HG03558 (cell line): Measurements from ENCODE around the gene POLD1.
"Not testable (repeated sequence)": the region's sequence is repeated elsewhere in the genome, so short reads cannot be mapped to it uniquely, and the experiment has no call there.

Source experiments
- ATAC-seq: cut with Tn5 transposase; IDR thresholded peaks from one replicate; pipeline ENCODE4 v1.9.1; 2021; ENCODE audit warnings: moderate number of reproducible peaks; ENCODE audit not compliant: unreplicated experiment; ENCODE audit errors: extremely low read depth

The POLD1 gene

DNA sequence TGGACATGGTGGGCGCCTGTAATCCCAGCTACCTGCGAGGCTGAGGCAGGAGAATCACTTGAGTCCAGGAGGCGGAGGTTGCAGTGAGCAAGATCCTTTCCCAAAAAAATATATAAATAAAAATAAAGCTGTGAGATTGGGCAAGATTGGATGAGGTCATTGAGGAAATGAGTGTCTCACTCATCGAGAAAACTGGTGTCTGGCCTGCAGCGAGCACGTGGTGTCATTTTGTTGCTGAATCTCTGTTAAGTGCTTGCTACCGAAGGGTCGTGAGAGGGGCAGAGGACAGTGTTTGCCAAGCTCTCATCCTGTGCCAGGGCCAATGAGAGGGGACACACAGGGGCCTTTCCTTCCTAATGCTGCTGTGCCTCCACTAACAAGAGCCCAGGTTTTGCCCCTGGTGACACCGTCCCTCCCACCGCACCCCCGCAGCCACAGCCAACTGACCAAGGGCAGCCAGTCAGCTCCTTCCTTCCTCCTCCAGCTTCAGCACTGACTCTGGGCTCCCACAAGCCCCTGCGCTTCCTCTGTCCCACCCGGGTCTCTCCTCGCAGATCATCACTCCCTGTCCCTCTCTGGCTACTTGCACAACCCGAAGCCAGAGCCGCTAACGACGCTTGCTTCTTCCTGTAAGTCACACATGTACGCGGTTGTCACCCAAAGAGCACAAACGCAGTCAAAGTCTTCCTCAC is 3.2 kb downstream of the POLD1 start:
- no peak for ATAC-seq

DNA sequence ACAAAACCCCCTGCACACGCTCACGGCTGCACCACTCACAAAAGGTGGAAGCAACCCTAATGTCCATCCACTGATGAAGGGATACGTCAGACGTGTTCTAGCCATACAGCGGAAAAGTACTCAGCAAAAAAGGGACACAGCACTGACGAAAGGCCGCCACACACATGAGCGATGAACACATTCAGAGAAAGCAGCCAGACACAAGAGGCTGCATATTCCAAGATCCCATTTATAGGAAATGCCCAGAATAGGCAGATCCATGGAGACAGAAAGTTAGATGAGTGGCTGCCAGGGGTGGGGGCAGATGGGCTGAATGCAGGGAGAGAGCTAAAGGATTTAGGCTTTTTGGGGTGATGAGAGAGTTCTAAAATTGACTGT is 3.7 kb downstream of the POLD1 start:
- ATAC-seq = no peak

DNA sequence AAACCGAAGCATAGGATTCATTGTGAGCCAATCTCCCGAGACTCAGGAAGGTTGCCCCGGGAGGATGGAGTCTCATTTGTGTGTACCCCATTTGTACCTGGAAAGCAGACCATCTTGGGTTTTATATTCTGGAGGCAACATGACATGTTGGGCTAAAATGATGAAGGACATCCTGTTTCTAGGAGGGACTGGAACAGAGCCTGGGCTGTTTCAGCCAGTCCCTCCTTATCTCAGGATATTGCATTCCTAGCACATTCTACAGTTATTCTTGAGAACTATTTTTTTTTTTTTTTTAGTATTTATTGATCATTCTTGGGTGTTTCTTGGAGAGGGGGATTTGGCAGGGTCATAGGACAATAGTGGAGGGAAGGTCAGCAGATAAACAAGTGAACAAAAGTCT is 6.1 kb downstream of the POLD1 start:
- ATAC-seq = not testable (repeated sequence)

DNA sequence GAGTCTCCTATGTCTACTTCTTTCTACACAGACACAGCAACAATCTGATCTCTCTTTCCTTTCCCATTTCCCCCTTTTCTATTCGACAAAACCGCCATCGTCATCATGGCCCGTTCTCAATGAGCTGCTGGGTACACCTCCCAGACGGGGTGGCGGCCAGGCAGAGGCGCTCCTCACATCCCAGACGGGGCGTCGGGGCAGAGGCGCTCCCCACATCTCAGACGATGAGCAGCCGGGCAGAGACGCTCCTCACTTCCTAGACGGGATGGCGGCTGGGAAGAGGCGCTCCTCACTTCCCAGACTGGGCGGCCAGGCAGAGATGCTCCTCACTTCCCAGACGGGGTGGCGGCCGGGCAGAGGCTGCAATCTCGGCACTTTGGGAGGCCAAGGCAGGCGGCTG is 6.8 kb downstream of the POLD1 start:
- ATAC-seq = not testable (repeated sequence)

DNA sequence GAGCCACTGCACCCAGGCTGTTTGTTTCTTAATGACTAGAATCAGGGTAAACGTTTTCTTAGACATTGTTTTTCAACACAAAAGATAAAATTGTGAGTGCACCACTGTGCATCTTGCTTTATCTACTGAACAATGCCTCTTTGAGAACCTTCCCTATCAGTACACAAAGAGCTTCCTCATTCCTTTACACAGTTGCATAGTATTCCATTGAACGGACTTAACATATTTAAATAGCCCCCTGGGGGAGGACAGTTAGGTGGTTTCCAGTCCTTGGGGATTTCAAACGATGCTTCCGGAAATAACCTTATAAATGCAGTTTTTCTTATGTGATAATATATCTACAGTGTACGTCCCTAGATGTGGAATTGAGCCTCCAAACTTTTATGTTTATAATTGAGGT is 8.6 kb downstream of the POLD1 start:
- no peak for ATAC-seq

DNA sequence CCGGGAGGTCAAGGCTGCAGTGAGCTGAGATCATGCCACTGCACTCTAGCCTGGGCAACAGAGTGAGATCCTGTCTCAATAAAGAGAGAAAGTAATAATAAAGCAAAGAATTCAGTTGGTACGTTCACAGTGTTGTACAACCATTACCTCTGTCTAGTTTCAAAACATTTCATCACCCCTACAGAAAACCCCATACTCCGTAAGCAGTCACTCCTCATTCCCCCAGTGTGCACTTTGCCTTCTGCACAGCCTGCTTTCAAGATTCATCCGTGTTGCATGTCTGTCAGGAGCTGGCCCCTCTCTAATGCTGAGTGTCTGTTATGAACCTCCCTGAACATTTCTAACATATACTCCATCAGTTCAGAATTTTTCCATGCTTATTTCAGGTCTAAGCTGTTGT is 9.4 kb downstream of the POLD1 start:
- ATAC-seq = no peak

DNA sequence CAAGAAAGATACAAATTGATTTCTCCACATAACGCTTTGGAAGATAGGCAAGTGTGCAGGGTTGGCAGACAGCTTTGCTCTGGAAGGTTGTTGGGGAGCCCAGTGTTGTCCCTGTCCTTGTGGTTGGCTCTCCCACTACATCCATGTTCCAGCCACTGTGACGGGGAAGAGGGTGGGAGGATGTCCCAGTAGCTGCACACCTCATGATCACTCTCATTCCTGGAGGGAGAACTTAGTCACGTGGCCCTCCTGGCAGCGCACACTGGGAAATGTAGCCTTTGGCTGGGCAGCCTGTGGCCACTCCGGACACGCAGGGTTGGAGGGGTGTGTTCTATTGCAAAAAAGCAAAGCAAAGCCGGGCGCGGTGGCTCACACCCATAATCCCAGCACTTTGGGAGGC is 9.9 kb downstream of the POLD1 start:
- no peak for ATAC-seq

DNA sequence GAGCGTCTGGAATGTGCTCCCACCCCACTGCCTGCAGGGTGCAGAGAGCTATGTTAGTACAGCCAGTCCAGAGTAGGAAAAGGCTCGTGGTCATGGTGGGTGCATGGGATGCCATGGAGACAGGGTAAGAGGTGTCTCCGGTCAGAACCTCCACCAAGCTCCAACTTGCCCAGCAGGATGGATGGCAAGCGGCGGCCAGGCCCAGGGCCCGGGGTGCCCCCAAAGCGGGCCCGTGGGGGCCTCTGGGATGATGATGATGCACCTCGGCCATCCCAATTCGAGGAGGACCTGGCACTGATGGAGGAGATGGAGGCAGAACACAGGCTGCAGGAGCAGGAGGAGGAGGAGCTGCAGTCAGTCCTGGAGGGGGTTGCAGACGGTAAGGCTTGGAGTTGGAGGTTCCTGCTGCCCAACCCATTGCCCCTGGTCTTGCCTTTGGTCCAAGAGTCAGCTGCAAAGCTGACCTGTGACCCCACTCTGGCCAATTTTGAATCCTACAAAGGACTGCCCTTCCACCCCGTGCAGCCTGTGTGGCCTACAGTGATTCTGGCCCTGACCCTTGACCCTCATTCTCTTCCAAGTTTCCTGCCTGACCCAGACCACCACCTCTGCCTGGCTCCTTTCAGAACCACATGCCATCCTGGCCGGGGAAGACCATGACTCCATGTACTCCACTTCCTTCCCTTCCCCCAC is 14.7 kb downstream of the POLD1 start:
- ATAC-seq = no peak

DNA sequence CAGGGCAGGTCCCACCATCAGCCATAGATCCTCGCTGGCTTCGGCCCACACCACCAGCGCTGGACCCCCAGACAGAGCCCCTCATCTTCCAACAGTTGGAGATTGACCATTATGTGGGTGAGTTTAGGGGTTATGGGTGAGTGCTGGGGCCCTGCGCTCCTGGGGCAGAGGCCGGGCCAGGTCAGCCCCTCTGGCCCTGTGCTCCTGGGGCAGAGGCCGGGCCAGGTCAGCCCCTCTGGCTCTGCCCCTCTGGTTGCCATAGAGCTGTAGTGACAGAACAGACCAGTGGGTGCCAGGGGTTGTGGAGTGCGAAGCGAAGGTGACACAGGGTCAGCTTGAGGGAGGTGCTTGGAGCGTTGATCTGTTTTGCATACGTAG is 15.2 kb downstream of the POLD1 start:
- no peak for ATAC-seq

DNA sequence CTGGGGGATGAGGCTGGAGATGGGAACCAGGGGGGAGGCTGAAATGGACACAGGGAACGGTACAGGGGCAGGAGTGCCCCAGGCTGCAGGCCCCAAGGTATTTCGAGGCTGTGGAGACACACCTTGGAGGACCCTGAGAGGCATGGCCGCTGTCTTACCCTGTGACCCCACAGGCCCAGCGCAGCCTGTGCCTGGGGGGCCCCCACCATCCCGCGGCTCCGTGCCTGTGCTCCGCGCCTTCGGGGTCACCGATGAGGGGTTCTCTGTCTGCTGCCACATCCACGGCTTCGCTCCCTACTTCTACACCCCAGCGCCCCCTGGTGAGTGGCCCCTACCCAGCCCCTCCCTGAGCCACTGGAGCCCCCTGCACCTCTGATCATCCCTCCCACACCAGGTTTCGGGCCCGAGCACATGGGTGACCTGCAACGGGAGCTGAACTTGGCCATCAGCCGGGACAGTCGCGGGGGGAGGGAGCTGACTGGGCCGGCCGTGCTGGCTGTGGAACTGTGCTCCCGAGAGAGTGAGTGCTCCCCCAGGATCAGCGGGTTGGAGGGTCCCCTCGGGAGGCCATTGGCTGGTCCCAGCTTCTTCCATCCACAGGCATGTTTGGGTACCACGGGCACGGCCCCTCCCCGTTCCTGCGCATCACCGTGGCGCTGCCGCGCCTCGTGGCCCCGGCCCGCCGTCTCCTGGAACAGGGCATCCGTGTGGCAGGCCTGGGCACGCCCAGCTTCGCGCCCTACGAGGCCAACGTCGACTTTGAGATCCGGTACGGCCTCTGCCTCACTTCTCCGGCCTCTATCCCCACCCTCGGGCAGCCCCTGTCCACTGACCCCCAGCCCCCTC is 17.7 kb downstream of the POLD1 start:
- no peak for ATAC-seq

DNA sequence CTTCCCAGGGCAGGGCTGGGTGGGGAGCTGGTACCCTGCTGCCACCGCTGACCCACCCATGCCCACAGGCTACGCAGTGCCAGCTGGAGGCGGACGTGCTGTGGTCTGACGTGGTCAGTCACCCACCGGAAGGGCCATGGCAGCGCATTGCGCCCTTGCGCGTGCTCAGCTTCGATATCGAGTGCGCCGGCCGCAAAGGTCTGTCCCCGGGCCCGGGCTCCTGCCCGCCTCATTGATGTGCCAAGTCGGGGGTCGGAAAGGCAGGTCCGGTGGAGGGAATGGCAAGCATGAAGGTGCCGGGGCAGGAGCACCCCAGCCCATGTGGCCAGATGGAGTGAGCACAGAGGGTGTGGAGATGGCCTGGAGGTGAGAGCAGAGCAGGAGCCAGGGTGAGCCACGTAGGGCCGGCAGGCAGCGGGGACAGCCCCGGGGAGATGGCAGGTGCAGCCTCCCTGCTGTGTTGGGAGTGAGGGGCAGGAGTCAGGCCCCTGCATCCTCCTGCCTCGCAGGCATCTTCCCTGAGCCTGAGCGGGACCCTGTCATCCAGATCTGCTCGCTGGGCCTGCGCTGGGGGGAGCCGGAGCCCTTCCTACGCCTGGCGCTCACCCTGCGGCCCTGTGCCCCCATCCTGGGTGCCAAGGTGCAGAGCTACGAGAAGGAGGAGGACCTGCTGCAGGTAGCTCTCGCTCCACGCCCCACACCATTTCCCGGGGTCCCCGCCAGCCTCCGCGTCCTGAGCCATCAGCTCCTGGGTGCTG is 18.6 kb downstream of the POLD1 start:
- ATAC-seq = no peak

DNA sequence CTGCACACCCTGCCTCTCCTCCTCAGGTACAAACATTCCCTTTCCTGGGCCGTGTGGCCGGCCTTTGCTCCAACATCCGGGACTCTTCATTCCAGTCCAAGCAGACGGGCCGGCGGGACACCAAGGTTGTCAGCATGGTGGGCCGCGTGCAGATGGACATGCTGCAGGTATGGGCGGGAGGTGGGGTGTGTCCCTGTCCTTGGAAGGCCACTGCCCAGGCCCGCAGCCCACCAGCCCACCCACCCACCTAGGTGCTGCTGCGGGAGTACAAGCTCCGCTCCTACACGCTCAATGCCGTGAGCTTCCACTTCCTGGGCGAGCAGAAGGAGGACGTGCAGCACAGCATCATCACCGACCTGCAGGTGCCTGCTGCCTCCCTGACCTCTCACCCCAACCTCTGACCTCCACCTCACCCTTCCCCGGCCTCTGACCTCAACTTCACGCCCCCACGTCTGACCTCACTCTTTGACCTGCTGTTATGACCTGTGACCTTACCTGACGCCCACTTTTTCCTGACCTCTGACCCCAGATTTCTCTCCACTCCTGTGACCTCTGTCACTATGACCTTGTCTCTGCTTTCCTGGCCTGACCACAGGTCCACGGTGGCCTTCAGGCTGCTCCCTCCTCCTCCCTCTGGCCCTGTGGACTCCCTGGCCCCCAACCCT is 22.1 kb downstream of the POLD1 start:
- ATAC-seq = no peak

DNA sequence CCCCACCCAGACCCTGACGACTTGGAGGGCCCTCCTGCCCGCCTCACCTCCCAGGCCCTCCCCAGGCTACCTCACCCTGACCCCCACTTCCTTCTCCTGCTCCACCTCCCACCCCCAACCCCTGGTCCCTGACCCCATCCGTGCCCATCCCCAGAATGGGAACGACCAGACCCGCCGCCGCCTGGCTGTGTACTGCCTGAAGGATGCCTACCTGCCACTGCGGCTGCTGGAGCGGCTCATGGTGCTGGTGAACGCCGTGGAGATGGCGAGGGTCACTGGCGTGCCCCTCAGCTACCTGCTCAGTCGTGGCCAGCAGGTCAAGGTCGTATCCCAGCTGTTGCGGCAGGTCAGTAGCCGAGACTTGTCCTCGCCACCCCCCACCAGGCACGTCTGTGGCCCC is 22.7 kb downstream of the POLD1 start:
- no peak for ATAC-seq

DNA sequence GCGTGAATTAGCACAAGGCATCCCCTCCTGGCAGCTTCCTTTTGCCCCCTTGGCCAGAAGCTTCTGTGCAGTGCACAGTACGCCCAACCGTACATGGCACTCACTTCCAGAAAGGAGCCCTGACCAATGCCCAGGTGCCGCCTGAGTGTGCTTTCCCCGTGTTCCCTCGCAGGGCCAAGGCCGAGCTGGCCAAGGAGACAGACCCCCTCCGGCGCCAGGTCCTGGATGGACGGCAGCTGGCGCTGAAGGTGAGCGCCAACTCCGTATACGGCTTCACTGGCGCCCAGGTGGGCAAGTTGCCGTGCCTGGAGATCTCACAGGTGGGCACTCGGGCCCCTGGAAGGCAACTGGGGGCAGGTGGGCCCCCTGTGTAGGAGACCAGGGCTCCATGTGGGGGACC is 25.2 kb downstream of the POLD1 start:
- no peak for ATAC-seq

DNA sequence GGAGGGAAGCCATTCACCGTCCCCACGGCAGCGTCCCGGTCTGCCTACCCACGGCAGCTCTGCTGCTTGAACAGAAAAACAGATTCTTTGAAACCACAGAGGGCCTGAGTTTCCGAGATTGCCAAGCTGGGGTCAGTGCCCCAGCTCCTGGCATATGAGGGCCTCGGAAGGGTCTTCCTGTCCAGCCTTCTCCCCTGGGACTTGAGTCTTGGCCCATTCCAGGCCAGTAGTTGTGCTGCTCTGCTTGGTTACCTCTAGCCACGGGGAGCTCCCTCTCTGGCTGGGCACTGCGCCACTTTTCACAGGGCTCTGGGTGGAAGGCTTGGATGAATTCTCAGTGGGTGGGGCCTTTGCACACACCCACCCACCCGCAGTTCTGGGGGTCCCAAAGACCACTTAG is 26.0 kb downstream of the POLD1 start:
- no peak for ATAC-seq

DNA sequence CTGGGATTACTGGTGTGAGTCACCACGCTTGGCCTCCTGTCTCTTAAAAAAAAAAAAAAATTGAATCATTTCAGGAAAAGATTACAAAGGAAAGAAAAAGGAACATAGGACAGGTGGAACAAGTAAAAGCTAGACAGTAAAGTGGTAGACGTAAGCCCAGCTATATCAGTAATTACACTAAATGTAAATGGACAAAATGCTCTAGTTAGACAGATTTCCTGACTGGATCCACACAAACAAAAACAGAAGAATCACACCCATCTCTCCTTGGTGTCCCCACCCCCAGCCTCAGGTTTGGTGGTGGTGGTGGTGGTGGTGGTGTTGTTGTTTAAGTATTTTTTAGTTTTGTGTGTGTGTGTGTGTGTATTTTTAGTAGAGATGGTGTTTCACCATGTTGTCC is 28.3 kb downstream of the POLD1 start:
- ATAC-seq = no peak

DNA sequence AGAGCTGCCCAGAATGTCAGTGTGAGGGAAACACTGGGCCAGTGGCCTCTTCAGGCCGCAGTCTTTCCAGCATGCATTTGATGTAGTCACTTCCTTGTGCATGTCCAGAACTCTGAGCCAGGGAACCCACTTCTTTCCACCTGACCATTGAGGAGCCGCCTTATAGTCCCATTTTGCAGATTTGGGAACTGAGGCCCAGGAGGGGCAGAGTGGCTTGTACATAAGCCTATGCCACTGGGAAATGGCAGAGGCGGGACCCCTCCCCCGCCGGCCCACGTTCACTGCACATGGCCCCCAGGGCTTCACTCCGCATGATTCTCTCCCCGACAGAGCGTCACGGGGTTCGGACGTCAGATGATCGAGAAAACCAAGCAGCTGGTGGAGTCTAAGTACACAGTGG is 28.9 kb downstream of the POLD1 start:
- no peak for ATAC-seq

DNA sequence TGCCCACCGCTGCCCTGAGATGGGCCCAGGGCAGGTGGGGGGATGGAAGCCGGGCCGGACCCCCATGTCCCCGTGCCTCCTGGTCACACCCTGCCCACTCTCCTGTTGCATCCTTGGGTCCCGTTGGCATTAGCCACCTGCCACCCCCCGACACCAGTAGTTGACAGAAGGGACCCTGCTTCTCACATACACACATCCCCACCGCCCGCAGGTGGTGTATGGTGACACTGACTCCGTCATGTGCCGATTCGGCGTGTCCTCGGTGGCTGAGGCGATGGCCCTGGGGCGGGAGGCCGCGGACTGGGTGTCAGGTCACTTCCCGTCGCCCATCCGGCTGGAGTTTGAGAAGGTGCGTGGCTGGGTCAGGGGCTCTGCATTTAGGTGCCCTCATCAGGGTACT is 29.4 kb downstream of the POLD1 start:
- no peak for ATAC-seq

DNA sequence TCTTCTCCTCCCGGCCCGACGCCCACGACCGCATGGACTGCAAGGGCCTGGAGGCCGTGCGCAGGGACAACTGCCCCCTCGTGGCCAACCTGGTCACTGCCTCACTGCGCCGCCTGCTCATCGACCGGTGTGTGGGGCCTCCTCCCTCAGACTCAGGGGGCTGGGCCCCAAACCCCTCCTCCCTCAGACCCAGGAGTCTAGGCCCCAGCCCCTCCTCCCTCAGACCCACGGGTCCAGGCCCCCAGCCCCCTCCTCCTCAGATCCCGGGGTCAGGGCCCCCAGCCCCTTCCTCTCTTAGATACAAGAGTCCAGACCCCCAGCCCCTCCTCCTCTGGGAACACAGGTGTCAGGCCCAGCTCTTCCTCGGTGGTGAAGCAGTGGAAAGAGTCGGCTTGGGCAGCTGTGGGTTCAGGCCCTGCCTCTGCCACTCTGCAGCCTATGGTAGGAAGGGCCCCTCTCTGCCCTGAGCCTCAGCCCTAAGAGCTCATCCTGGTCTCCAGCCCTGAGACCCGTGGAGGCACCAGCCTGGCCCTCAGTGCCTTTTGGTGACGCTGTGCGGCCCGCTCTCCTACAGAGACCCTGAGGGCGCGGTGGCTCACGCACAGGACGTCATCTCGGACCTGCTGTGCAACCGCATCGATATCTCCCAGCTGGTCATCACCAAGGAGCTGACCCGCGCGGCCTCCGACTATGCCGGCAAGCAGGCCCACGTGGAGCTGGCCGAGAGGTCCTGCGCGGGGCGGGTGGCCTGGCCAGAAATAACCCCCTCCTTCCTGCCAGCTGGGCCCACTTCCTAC is 30.9 kb downstream of the POLD1 start:
- no peak for ATAC-seq
